HG03378 (cell line): ENCODE data around the gene ATAD3B.

Experiments used
- ATAC-seq: cut with Tn5 transposase; IDR thresholded peaks from one replicate; pipeline ENCODE4 v1.9.1; 2021; ENCODE audit warnings: mild to moderate bottlenecking, moderate library complexity; ENCODE audit not compliant: unreplicated experiment

Gene ATAD3B

GRCh38 chr1:1542766-1543705, 71.5 kb downstream of the ATAD3B start:
- no peak for ATAC-seq

- no peak for ATAC-seq
Observed at GRCh38 chr1:1543706-1544099, 72.1 kb downstream of the ATAD3B start.

GRCh38 chr1:1544544-1544943, 73.0 kb downstream of the ATAD3B start:
- no peak for ATAC-seq
